SK-N-SH (cell line): ENCODE measurements around the gene PLD1. TPM values are rescaled to one million over a fixed set of nuclear protein-coding genes. Genes with fewer than 3 reads are reported as not detected.

Experiments
- CTCF ChIA-PET: fragments of 300-600, 350-600 bp; formaldehyde crosslinking; extraction: SDS; loops from one replicate; lab custom pipeline; 2021; lab: Yijun Ruan, JAX
- POLR2A ChIA-PET: fragments of 350-600 bp; sonication (Branson Sonifier 250); formaldehyde crosslinking; extraction: SDS; loops from one replicate; lab custom pipeline; 2020; ENCODE audit warnings: antibody characterized with exemption, inconsistent platforms; lab: Yijun Ruan, JAX
- DNase-seq: peaks from one replicate; pipeline ENCODE4 v3.0.0; 2012
- H2AFZ ChIP-seq: fragments of 200-600 bp; sonication (generic); 2 replicates; pipeline ENCODE4 v1.8.1; 2016; ENCODE audit warnings: antibody characterized with exemption, mild to moderate bottlenecking, low read depth
- H3F3A ChIP-seq: fragments of 200-600 bp; sonication (generic); replicated peaks from 2 replicates; pipeline ENCODE3; 2016; ENCODE audit warnings: antibody characterized with exemption, mild to moderate bottlenecking; ENCODE audit not compliant: insufficient read depth
- H3K27ac ChIP-seq, 2 experiments: fragments of 200-500 bp in 1 of 2; fragments of 200-600 bp in 1 of 2; sonication (Bioruptor generic) in 1 of 2; sonication (generic), shearing (Covaris generic) in 1 of 2; 2 replicates each; pipeline versions ENCODE4 v1.5.1 to v1.6.1; 2014 to 2016; ENCODE audit warnings: low read depth in 2 of 2, inconsistent platforms in 1 of 2, low read length in 1 of 2, mild to moderate bottlenecking in 1 of 2, mixed read lengths in 1 of 2
- H3K27me3 ChIP-seq: fragments of 200-600 bp; sonication (generic), shearing (Covaris generic); 2 replicates; pipeline ENCODE4 v1.6.1; 2016; ENCODE audit warnings: mixed run types; ENCODE audit not compliant: insufficient read depth
- H3K36me3 ChIP-seq, 2 experiments: fragments of 200-500 bp in 1 of 2; fragments of 200-600 bp in 1 of 2; sonication (Bioruptor generic) in 1 of 2; sonication (generic) in 1 of 2; replicated peaks in 1 of 2; 2 replicates each; pipeline versions ENCODE3 to v1.5.1; 2014 to 2016; ENCODE audit warnings: low read length in 1 of 2, mild to moderate bottlenecking in 1 of 2; ENCODE audit not compliant: insufficient read depth in 2 of 2, control insufficient read depth in 1 of 2
- H3K4me1 ChIP-seq, 2 experiments: fragments of 200-500 bp in 1 of 2; fragments of 200-600 bp in 1 of 2; sonication (Bioruptor generic) in 1 of 2; sonication (generic), shearing (Covaris generic) in 1 of 2; 2 replicates each; pipeline versions ENCODE4 v1.5.1 to v1.6.1; 2014 to 2016; ENCODE audit warnings: low read depth in 1 of 2, low read length in 1 of 2, mixed run types in 1 of 2; ENCODE audit not compliant: insufficient read depth in 2 of 2, control insufficient read depth in 1 of 2
- H3K4me2 ChIP-seq: fragments of 200-600 bp; sonication (generic), shearing (Covaris generic); 2 replicates; pipeline ENCODE4 v1.6.1; 2017; ENCODE audit warnings: mixed run types
- H3K4me3 ChIP-seq, 2 experiments: fragments of 200-500 bp in 1 of 2; fragments of 200-600 bp in 1 of 2; sonication (Bioruptor generic) in 1 of 2; sonication (generic), shearing (Covaris generic) in 1 of 2; 2 replicates each; pipeline versions ENCODE4 v1.5.1 to v1.8.1; 2014 to 2016; ENCODE audit warnings: low read depth in 2 of 2, inconsistent platforms in 1 of 2, low read length in 1 of 2, mild to moderate bottlenecking in 1 of 2, mixed read lengths in 1 of 2, moderate library complexity in 1 of 2
- H3K79me2 ChIP-seq: fragments of 200-600 bp; sonication (generic); 2 replicates; pipeline ENCODE4 v1.8.1; 2017; ENCODE audit warnings: mild to moderate bottlenecking; ENCODE audit not compliant: insufficient read depth
- H3K9ac ChIP-seq: fragments of 200-600 bp; sonication (generic); 2 replicates; pipeline ENCODE4 v1.6.1; 2017; ENCODE audit warnings: mixed run types
- H3K9me2 ChIP-seq: fragments of 200-600 bp; sonication (generic); 2 replicates; pipeline ENCODE4 v1.6.1; 2017; ENCODE audit warnings: mixed run types
- H3K9me3 ChIP-seq: fragments of 200-600 bp; sonication (generic); 2 replicates; pipeline ENCODE4 v1.6.1; 2017; ENCODE audit warnings: mixed run types, mild to moderate bottlenecking, moderate library complexity
- H4K20me1 ChIP-seq: fragments of 200-600 bp; sonication (generic); 2 replicates; pipeline ENCODE4 v1.6.1; 2017; ENCODE audit warnings: mild to moderate bottlenecking, mixed run types; ENCODE audit not compliant: insufficient read depth
- CHD2 ChIP-seq: fragments of 150-350 bp; IDR thresholded peaks from 2 replicates; pipeline ENCODE4 v1.6.1; 2018; ENCODE audit warnings: low read length; ENCODE audit not compliant: partially characterized antibody
- FOXJ3 ChIP-seq: sonication (generic); formaldehyde crosslinking; IDR thresholded peaks from 2 replicates; pipeline ENCODE4 v1.5.1; 2020; ENCODE audit warnings: mild to moderate bottlenecking, missing genetic modification reagents
- MAX ChIP-seq: IDR thresholded peaks from 2 replicates; pipeline ENCODE4 v1.4.0; 2012; ENCODE audit warnings: low read depth
- MEF2A ChIP-seq: IDR thresholded peaks from 2 replicates; pipeline ENCODE4 v1.4.0; 2012; ENCODE audit warnings: low read depth, borderline replicate concordance
- PBX3 ChIP-seq: IDR thresholded peaks from 2 replicates; pipeline ENCODE4; 2012
- RFX5 ChIP-seq: IDR thresholded peaks from 2 replicates; pipeline ENCODE4 v1.6.1; 2012; ENCODE audit warnings: mild to moderate bottlenecking, improper control_type of control experiment, low read length
- WGBS: methylation state at CpG from one replicate; pipeline ENCODE4 v1.1.6; 2017; ENCODE audit warnings: low lambda C conversion rate; 5-methylcytosine and 5-hydroxymethylcytosine counted together
- polyA plus RNA-seq, 3 experiments: library from polyadenylated mRNA; depleted of rRNA; stranded (reverse); fragments of >200 nt; gene quantifications; 2 replicates each; pipeline ENCODE4 v1.2.3, GENCODE V29; 2012
- TF ChIP-seq, protein P1 (sequence below): fragments of 200-600 bp; sonication (generic); IDR thresholded peaks from 2 replicates; pipeline ENCODE4 v1.6.1; 2017; ENCODE audit warnings: antibody characterized with exemption, mild to moderate bottlenecking, moderate library complexity
- TF ChIP-seq, protein P2 (sequence below): IDR thresholded peaks from 2 replicates; pipeline ENCODE4 v1.6.1; 2012; ENCODE audit warnings: mild to moderate bottlenecking, low read depth, low read length, moderate library complexity

PLD1 gene
- polyA plus RNA-seq, 1 of the 3 experiments (the other 2 are of a cell fraction): 6.2 TPM

DNA sequence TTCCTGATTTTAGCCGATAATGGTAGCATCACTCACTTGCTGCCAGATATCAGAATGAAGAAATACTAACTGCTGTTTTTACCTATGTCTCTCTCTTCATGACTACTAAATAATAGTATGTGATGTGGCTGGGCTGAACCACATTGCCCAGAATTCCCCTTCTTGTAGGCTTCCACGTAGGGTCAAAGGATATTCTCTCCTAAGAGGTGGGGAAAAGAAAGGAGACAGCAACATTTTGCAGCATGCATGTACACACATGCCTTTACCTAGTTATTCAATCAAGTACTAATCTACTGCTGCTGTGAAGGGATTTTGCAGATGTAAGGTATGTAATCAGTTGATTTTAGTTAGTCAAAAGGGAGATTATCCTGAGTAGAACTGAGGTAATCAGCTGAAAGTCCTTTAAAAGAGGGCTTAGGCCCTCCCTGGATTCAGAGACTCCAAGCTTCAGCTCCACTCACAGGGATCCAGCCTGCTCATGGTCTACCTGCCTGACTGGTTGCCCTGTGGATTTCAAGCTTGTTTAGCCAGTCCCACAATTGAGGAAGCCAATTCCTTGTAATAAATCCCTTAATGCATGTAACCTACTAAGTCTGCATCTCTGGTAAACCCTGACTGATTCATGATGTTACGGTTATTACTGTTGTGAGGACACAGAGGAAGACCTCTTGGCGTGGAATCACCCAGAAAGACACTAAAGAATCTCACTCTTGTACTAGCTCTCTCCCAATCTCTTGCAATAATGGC lies 20.4 kb downstream of the PLD1 start:
- DNase-seq: no peak
- Histone ChIP-seq H3K27ac (peak overlapping the region in 1 of 2 experiments; percentile 75; a peak in 1 of 4 replicates), H3K4me1 (peaks cover 4 to 32% of the 10 kb centered on the region in 2 experiments; a peak in 3 of 4 replicates), H3K9me2 (no peaks in the 10 kb centered on the region), H3K9me3 (no peaks in the 10 kb centered on the region), H3K79me2 (no peaks in the 10 kb centered on the region), H4K20me1 (no peaks in the 10 kb centered on the region), H3K4me2 (no peak overlapping the region), H3K27me3 (no peaks in the 10 kb centered on the region), H3F3A (no peaks in the 10 kb centered on the region), H3K4me3 (no peak overlapping the region), H2AFZ (no peak overlapping the region), H3K36me3 (no peaks in the 10 kb centered on the region), H3K9ac (no peak overlapping the region)
- POLR2A ChIA-PET: no interaction called here
- CTCF ChIA-PET: interaction anchor here (0.9 to 1.8 kb wide), 4 partner anchors 17 to 217 kb away, joined by 3 to 11 read pairs (median 7); no protein-coding TSS in a partner anchor
- no peak for TF ChIP-seq MEF2A
- no peak for TF ChIP-seq MAX
- no peak for TF ChIP-seq FOXJ3 (CRISPR knock-in tag)
- no peak for TF ChIP-seq PBX3
- TF ChIP-seq, protein P1, sequence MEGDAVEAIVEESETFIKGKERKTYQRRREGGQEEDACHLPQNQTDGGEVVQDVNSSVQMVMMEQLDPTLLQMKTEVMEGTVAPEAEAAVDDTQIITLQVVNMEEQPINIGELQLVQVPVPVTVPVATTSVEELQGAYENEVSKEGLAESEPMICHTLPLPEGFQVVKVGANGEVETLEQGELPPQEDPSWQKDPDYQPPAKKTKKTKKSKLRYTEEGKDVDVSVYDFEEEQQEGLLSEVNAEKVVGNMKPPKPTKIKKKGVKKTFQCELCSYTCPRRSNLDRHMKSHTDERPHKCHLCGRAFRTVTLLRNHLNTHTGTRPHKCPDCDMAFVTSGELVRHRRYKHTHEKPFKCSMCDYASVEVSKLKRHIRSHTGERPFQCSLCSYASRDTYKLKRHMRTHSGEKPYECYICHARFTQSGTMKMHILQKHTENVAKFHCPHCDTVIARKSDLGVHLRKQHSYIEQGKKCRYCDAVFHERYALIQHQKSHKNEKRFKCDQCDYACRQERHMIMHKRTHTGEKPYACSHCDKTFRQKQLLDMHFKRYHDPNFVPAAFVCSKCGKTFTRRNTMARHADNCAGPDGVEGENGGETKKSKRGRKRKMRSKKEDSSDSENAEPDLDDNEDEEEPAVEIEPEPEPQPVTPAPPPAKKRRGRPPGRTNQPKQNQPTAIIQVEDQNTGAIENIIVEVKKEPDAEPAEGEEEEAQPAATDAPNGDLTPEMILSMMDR: no peak
- TF ChIP-seq, protein P2, sequence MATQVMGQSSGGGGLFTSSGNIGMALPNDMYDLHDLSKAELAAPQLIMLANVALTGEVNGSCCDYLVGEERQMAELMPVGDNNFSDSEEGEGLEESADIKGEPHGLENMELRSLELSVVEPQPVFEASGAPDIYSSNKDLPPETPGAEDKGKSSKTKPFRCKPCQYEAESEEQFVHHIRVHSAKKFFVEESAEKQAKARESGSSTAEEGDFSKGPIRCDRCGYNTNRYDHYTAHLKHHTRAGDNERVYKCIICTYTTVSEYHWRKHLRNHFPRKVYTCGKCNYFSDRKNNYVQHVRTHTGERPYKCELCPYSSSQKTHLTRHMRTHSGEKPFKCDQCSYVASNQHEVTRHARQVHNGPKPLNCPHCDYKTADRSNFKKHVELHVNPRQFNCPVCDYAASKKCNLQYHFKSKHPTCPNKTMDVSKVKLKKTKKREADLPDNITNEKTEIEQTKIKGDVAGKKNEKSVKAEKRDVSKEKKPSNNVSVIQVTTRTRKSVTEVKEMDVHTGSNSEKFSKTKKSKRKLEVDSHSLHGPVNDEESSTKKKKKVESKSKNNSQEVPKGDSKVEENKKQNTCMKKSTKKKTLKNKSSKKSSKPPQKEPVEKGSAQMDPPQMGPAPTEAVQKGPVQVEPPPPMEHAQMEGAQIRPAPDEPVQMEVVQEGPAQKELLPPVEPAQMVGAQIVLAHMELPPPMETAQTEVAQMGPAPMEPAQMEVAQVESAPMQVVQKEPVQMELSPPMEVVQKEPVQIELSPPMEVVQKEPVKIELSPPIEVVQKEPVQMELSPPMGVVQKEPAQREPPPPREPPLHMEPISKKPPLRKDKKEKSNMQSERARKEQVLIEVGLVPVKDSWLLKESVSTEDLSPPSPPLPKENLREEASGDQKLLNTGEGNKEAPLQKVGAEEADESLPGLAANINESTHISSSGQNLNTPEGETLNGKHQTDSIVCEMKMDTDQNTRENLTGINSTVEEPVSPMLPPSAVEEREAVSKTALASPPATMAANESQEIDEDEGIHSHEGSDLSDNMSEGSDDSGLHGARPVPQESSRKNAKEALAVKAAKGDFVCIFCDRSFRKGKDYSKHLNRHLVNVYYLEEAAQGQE: no peak
- no peak for TF ChIP-seq RFX5
- no peak for TF ChIP-seq CHD2
- WGBS: 80% methylated on average over 4 of the region's 4 CpGs
